ENCODE data around the gene RNF152.

- TF ChIP-seq CTCF (IDR thresholded peaks at IDR 0.05) = no peak
- no peak for TF ChIP-seq POLR2A (IDR thresholded peaks at IDR 0.05)
Measured at GRCh38 chr18:61833387-61833786, 59.4 kb downstream of the RNF152 start.

All from stomach (tissue), 4 donors.